Uterus (tissue), 4 donors: Measurements from ENCODE around the gene KMT2E. TPM values are rescaled to one million over a fixed set of nuclear protein-coding genes. Genes with fewer than 3 reads are reported as not detected.

Experiments used
- DNase-seq, 2 donors: peaks; one replicate each; pipeline ENCODE4 v3.0.0-alpha.2; 2019 to 2020
- H3K27ac ChIP-seq, 2 donors: fragments of 200-600 bp; sonication (generic); 1 replicate in 1 of 2; 2 replicates in 1 of 2; pipeline ENCODE4 v1.5.1; 2016 to 2018
- H3K27me3 ChIP-seq, 2 donors: fragments of 200-600 bp; sonication (generic); one replicate each; pipeline ENCODE4 v1.5.1; 2018 to 2019; ENCODE audit warnings: control low read depth in 1 of 2
- H3K36me3 ChIP-seq, 2 donors: fragments of 200-600 bp; sonication (generic); one replicate each; pipeline ENCODE4 v1.5.1; 2019; ENCODE audit warnings: control low read depth in 1 of 2
- H3K4me1 ChIP-seq, 2 donors: fragments of 200-600 bp; sonication (generic); one replicate each; pipeline ENCODE4 v1.5.1; 2018 to 2019; ENCODE audit warnings: control low read depth in 1 of 2
- H3K4me3 ChIP-seq, 2 donors: fragments of 200-600 bp; sonication (generic); 1 replicate in 1 of 2; 2 replicates in 1 of 2; pipeline ENCODE4 v1.5.1; 2018 to 2019; ENCODE audit warnings: mild to moderate bottlenecking in 1 of 2
- H3K9me3 ChIP-seq, 2 donors: fragments of 200-600 bp; sonication (generic); one replicate each; pipeline ENCODE4 v1.5.1; 2019; ENCODE audit warnings: control low read depth in 1 of 2
- POLR2A ChIP-seq, 2 donors: fragments of 450-650 bp; IDR thresholded peaks; one replicate each; pipeline ENCODE4 v1.6.1; 2016; ENCODE audit warnings: antibody characterized with exemption in 2 of 2, mild to moderate bottlenecking in 1 of 2, moderate library complexity in 1 of 2
- intact Hi-C: fragments of 100-400 bp; cut with DNase I; formaldehyde crosslinking; loops from one replicate; pipeline ENCODE4 v1.15.1; 2023; ENCODE audit warnings: low total_unique reads
- total RNA-seq, 4 donors: library from RNA; depleted of rRNA in 3 of 4; stranded (reverse); fragments of >200 nt in 3 of 4; gene quantifications; one replicate each; pipeline versions ENCODE4 v1.1.0 to v1.2.4, GENCODE V29; 2014 to 2023
- TF ChIP-seq, protein P1 (sequence below), 4 experiments: fragments of 200-600 bp in 2 of 4; fragments of 450-650 bp in 2 of 4; sonication (generic) in 2 of 4; IDR thresholded peaks; one replicate each; pipeline ENCODE4 v1.5.1; 2016 to 2019; ENCODE audit warnings: antibody characterized with exemption in 4 of 4, mild to moderate bottlenecking in 2 of 4, moderate library complexity in 1 of 4
- donor health status: DM: yes; HTN: yes; CAD: no.

The KMT2E gene
- total RNA-seq, 4 donors from 2014 or later: 61.5 to 208 (median 148) TPM

- TF ChIP-seq POLR2A (IDR thresholded peaks at IDR 0.05): no peak
- TF ChIP-seq, protein P1, sequence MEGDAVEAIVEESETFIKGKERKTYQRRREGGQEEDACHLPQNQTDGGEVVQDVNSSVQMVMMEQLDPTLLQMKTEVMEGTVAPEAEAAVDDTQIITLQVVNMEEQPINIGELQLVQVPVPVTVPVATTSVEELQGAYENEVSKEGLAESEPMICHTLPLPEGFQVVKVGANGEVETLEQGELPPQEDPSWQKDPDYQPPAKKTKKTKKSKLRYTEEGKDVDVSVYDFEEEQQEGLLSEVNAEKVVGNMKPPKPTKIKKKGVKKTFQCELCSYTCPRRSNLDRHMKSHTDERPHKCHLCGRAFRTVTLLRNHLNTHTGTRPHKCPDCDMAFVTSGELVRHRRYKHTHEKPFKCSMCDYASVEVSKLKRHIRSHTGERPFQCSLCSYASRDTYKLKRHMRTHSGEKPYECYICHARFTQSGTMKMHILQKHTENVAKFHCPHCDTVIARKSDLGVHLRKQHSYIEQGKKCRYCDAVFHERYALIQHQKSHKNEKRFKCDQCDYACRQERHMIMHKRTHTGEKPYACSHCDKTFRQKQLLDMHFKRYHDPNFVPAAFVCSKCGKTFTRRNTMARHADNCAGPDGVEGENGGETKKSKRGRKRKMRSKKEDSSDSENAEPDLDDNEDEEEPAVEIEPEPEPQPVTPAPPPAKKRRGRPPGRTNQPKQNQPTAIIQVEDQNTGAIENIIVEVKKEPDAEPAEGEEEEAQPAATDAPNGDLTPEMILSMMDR (IDR thresholded peaks at IDR 0.05): no peak
- Histone ChIP-seq H3K4me1 (peaks cover 0 to 19% of the 10 kb centered on the region in 2 donors), H3K4me3 (peak overlapping the region; percentile 58 to 79), H3K27ac (peak overlapping the region; percentile 96 to 99), H3K9me3 (no peaks in the 10 kb centered on the region), H3K36me3 (no peaks in the 10 kb centered on the region), H3K27me3 (no peaks in the 10 kb centered on the region)
- no peak for DNase-seq
- intact Hi-C loops: no loop called here
These were observed 30.9 kb upstream of the KMT2E start for GRCh38 chr7:104983076-104983577.

DNA sequence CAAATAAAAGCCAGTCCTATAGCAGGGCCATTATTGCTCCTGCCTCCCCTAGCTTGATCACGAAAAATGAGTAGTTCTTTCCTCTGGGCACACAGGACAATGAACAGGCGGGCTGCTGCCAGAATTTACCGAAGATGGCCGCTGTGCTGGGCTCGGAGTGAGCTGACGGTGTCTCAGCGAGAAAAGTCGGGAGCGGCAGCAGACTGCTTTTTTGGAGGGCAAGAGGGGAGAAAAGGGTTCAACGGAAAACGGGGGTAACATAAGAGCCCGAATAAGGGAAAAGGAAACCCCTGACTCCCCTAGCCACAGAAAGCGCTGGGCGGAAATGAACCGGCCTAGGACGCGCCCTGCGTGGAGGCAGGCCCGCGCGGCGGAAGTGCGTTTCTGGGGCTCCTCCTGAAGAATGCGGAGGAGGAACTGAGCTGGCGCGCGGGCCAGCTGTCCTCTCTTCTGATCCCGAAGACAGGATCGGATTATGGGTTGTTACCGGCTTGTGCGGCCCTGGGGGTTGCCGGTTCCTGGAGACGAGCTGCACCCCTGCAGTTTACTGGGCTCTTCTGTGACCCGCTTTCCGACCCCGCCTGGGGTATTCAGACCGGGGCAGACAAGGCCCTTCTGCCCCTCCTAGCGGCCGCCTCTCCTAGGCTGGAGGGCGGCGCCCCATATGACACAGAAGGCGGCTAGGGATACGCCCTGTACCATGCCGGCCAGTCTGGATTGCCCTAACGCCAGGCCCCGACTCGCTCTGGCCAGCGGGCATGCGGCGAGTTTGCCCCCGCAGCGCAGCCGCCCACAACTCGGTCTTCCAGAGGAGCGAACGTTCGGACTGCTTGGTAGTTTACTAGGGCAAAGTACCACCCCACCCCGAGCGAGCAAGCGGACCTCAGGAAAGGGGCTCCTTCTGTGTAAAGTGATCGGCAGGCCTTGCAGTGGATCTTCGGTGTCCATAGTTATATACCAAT, 30.1 kb upstream of the KMT2E start:
- peak overlapping the region; percentile 96 to 99 for H3K27ac ChIP-seq
- H3K36me3 ChIP-seq: no peaks in the 10 kb centered on the region
- peaks cover 0 to 12% of the 10 kb centered on the region in 2 donors for H3K4me1 ChIP-seq
- peak overlapping the region; percentile 58 to 79 for H3K4me3 ChIP-seq
- H3K27me3 ChIP-seq: no peaks in the 10 kb centered on the region
- peak; percentile 52 to 76 for TF ChIP-seq POLR2A (IDR thresholded peaks at IDR 0.05)
- TF ChIP-seq, protein P1 (IDR thresholded peaks at IDR 0.05): peak; percentile 44 to 72 (median 57)
- no peaks in the 10 kb centered on the region for H3K9me3 ChIP-seq
- peak; percentile 85 for DNase-seq
- intact Hi-C loops: no loop called here

GRCh38 chr7:104984585-104985258, 29.3 kb upstream of the KMT2E start:
- no peaks in the 10 kb centered on the region for H3K27me3 ChIP-seq
- no peaks in the 10 kb centered on the region for H3K36me3 ChIP-seq
- no peaks in the 10 kb centered on the region for H3K9me3 ChIP-seq
- TF ChIP-seq, protein P1 (IDR thresholded peaks at IDR 0.05): no peak
- TF ChIP-seq POLR2A (IDR thresholded peaks at IDR 0.05): no peak
- peak overlapping the region; percentile 96 to 99 for H3K27ac ChIP-seq
- H3K4me1 ChIP-seq: peaks cover 0 to 8% of the 10 kb centered on the region in 2 donors
- intact Hi-C loops: no loop called here
- DNase-seq: no peak
- H3K4me3 ChIP-seq: peak overlapping the region; percentile 58 to 79

GRCh38 chr7:104985259-104985617, 28.8 kb upstream of the KMT2E start:
- Histone ChIP-seq H3K27ac (peak overlapping the region; percentile 96 to 99), H3K36me3 (no peaks in the 10 kb centered on the region), H3K27me3 (no peaks in the 10 kb centered on the region), H3K9me3 (no peaks in the 10 kb centered on the region), H3K4me3 (no peak overlapping the region), H3K4me1 (peaks cover 0 to 8% of the 10 kb centered on the region in 2 donors)
- TF ChIP-seq POLR2A (IDR thresholded peaks at IDR 0.05): no peak
- TF ChIP-seq, protein P1 (IDR thresholded peaks at IDR 0.05): no peak
- intact Hi-C loops: no loop called here
- DNase-seq: no peak
